H54 (cell line): ENCODE data around the gene NFIA.
"Not testable (repeated sequence)": the region's sequence is repeated elsewhere in the genome, so short reads cannot be mapped to it uniquely, and the experiment has no call there.

ENCODE experiments used
- DNase-seq: peaks from one replicate; pipeline ENCODE4 v3.0.0; 2011; ENCODE audit warnings: low spot score, mixed read lengths; ENCODE audit not compliant: insufficient read length
- FAIRE-seq: peaks from 3 replicates; lab custom pipeline; 2011; peaks lifted over from hg19 to GRCh38; lab: Jason Lieb, UNC
- POLR2A ChIP-seq: IDR thresholded peaks from 2 replicates; pipeline ENCODE4 v1.6.1; 2011; ENCODE audit warnings: low read depth, mild to moderate bottlenecking, low read length

NFIA gene

GRCh38 chr1:61114178-61114870, 32.0 kb downstream of the NFIA start:
- no peak for TF ChIP-seq POLR2A
- FAIRE-seq (no peak), DNase-seq (no peak)

- DNase-seq (no peak), FAIRE-seq (no peak)
- no peak for TF ChIP-seq POLR2A
These were observed 33.1 kb downstream of the NFIA start for GRCh38 chr1:61115436-61115835.

GRCh38 chr1:61116421-61116820, 34.1 kb downstream of the NFIA start:
- DNase-seq (no peak), FAIRE-seq (peak; percentile 68)
- TF ChIP-seq POLR2A, result no peak

GRCh38 chr1:61117283-61117682, 34.9 kb downstream of the NFIA start:
- FAIRE-seq (no peak), DNase-seq (no peak)

GRCh38 chr1:61119085-61119484, 36.7 kb downstream of the NFIA start:
- DNase-seq (no peak), FAIRE-seq (no peak)
- TF ChIP-seq POLR2A, result no peak

More at GRCh38 chr1:61117283-61117682, 34.9 kb downstream of the NFIA start:
- TF ChIP-seq POLR2A, result no peak

GRCh38 chr1:61120246-61120840, 38.0 kb downstream of the NFIA start:
- TF ChIP-seq POLR2A, result no peak
- DNase-seq (no peak), FAIRE-seq (peak; percentile 57)

GRCh38 chr1:61120998-61121397, 38.6 kb downstream of the NFIA start:
- FAIRE-seq, result peak; percentile 90
- TF ChIP-seq POLR2A, result no peak
- DNase-seq, result no peak

- TF ChIP-seq POLR2A, result no peak
- no peak for DNase-seq
- FAIRE-seq, result no peak
These were observed 39.3 kb downstream of the NFIA start for GRCh38 chr1:61121631-61122030.

- no peak for FAIRE-seq
- no peak for TF ChIP-seq POLR2A
- DNase-seq, result no peak
These were observed 40.0 kb downstream of the NFIA start for GRCh38 chr1:61122389-61122788.

GRCh38 chr1:61123326-61123725, 41.0 kb downstream of the NFIA start:
- DNase-seq, result no peak
- no peak for FAIRE-seq
- TF ChIP-seq POLR2A, result no peak

GRCh38 chr1:61124078-61124477, 41.7 kb downstream of the NFIA start:
- no peak for FAIRE-seq
- TF ChIP-seq POLR2A, result no peak
- no peak for DNase-seq

GRCh38 chr1:61124696-61125095, 42.3 kb downstream of the NFIA start:
- DNase-seq (no peak), FAIRE-seq (no peak)
- no peak for TF ChIP-seq POLR2A

GRCh38 chr1:61125263-61125662, 42.9 kb downstream of the NFIA start:
- DNase-seq (no peak), FAIRE-seq (no peak)
- no peak for TF ChIP-seq POLR2A

GRCh38 chr1:61125895-61126294, 43.5 kb downstream of the NFIA start:
- no peak for FAIRE-seq
- no peak for DNase-seq
- TF ChIP-seq POLR2A, result no peak

- DNase-seq, FAIRE-seq: not testable (repeated sequence)
These were observed 44.5 kb downstream of the NFIA start for GRCh38 chr1:61126843-61127242.
